HG03442 (cell line): ENCODE data around the gene NECTIN1.

Experiments used
- ATAC-seq: cut with Tn5 transposase; IDR thresholded peaks from one replicate; pipeline ENCODE4 v1.9.1; 2021; ENCODE audit warnings: mild to moderate bottlenecking, moderate library complexity; ENCODE audit not compliant: unreplicated experiment

NECTIN1 gene

GRCh38 chr11:119756169-119756865 lies 27.3 kb upstream of the NECTIN1 start:
- ATAC-seq, result no peak

- no peak for ATAC-seq
Observed at GRCh38 chr11:119755356-119756071, 26.5 kb upstream of the NECTIN1 start.

GRCh38 chr11:119754656-119755355 lies 25.8 kb upstream of the NECTIN1 start:
- ATAC-seq, result no peak

- no peak for ATAC-seq
Observed at GRCh38 chr11:119754199-119754598, 25.2 kb upstream of the NECTIN1 start.

- ATAC-seq, result no peak
Observed at GRCh38 chr11:119752946-119753345, 23.9 kb upstream of the NECTIN1 start.

GRCh38 chr11:119752345-119752871 lies 23.4 kb upstream of the NECTIN1 start:
- ATAC-seq, result no peak

GRCh38 chr11:119750056-119750455 lies 21.1 kb upstream of the NECTIN1 start:
- ATAC-seq, result no peak

GRCh38 chr11:119749006-119749565 lies 20.1 kb upstream of the NECTIN1 start:
- no peak for ATAC-seq

- no peak for ATAC-seq
Observed at GRCh38 chr11:119747868-119748660, 19.1 kb upstream of the NECTIN1 start.

GRCh38 chr11:119745776-119746535 lies 17.0 kb upstream of the NECTIN1 start:
- ATAC-seq, result no peak

- ATAC-seq, result no peak
Observed at GRCh38 chr11:119745112-119745511, 16.1 kb upstream of the NECTIN1 start.

- no peak for ATAC-seq
Observed at GRCh38 chr11:119744577-119744976, 15.6 kb upstream of the NECTIN1 start.

- no peak for ATAC-seq
Observed at GRCh38 chr11:119743006-119743405, 14.0 kb upstream of the NECTIN1 start.

- ATAC-seq, result no peak
Observed at GRCh38 chr11:119742263-119742861, 13.4 kb upstream of the NECTIN1 start.

GRCh38 chr11:119741369-119742262 lies 12.6 kb upstream of the NECTIN1 start:
- ATAC-seq, result no peak

- no peak for ATAC-seq
Observed at GRCh38 chr11:119739975-119740374, 11.0 kb upstream of the NECTIN1 start.

- ATAC-seq, result no peak
Observed at GRCh38 chr11:119739021-119739703, 10.2 kb upstream of the NECTIN1 start.

- ATAC-seq, result no peak
Observed at GRCh38 chr11:119738059-119738439, 9.0 kb upstream of the NECTIN1 start.
